AML-193 (cell line): Measurements from ENCODE around the gene RPS19.

Experiments
- DNase-seq, 2 experiments: peaks; one replicate each; lab custom pipeline; 2025; lab: John Stamatoyannopoulos, UW

Gene RPS19

DNA sequence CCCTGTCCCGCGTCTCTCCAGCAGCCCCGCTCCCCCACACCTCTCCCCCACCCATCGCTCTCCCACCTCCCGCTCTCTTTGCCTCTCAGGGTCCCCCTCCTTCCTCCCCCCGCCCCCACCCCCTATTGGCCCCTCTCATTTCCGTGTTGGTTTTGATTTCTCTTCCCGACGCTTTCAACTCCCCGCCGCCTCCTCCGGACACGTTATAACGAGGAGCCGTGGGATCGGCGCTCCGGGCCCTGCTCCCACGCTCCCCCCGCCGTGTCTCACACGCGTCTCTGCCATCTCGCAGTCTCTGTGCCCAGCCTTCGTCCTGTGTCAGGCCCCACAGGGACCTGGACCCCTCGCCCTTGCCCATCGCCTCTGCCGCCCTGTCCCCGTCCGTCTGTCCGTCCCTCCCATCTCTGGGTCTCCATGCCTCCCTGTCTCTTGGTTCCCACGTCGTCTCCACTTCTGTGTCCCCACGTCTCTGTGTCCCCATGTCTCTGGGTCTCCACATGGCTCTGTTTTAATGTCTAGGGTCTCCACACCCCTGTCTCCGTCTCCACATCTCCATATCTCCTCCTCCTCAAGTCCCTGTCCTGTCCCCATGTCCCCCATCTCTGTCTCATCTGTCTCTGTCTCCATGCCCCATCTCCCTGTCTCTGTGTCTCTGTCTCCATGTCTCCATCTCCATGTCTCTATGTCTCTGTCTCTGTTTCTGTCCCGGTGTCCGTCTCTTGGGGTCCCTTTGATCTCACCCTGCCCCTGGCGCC, 55.1 kb downstream of the RPS19 start:
- no peak for DNase-seq

- DNase-seq = no peak
Measured at GRCh38 chr19:41915776-41916414, 55.8 kb downstream of the RPS19 start.

- DNase-seq = no peak
Measured at GRCh38 chr19:41917676-41918075, 57.6 kb downstream of the RPS19 start.

DNA sequence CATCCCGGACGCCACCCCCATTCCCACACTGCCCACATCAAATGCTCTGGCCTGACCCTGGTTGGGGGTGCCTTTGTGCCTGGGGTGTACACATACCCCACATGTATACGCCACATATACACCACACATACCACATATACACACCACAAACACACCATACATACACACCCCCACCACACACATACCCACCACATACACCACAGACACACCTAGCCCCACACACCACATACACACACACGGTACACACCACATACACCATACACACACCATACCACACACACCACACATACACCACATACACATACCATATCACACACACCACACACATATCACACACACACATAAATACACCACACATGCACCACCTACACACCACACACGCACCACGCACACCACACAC, 58.0 kb downstream of the RPS19 start:
- DNase-seq = no peak

- no peak for DNase-seq
Measured at GRCh38 chr19:41918653-41919244, 58.7 kb downstream of the RPS19 start.

GRCh38 chr19:41919948-41920712, 60.1 kb downstream of the RPS19 start:
- no peak for DNase-seq

- no peak for DNase-seq
Measured at GRCh38 chr19:41920882-41921576, 61.0 kb downstream of the RPS19 start.

GRCh38 chr19:41921577-41922576, 61.8 kb downstream of the RPS19 start:
- no peak for DNase-seq
